GM12878 (cell line): Measurements from ENCODE around the gene NCAM2. TPM values are rescaled to one million over a fixed set of nuclear protein-coding genes. Genes with fewer than 3 reads are reported as not detected.

ENCODE experiments used
- ATAC-seq: fragments of 200-7000 bp; cut with Tn5 transposase; 3 replicates; pipeline ENCODE4 v1.9.1; 2020; ENCODE audit warnings: mild to moderate bottlenecking, moderate library complexity
- BruUV-seq: library from RNA; stranded (reverse); fragments of 400-500 nt; replicated peaks from 2 replicates; lab custom pipeline; 2021; lab: Mats Ljungman, UMichigan
- CTCF ChIA-PET: fragments of 300-600 bp; sonication (Branson Sonifier 250); formaldehyde crosslinking; extraction: SDS; loops from one replicate; lab custom pipeline; 2021; ENCODE audit warnings: inconsistent platforms; lab: Yijun Ruan, JAX
- POLR2A ChIA-PET: fragments of 350-600 bp; formaldehyde crosslinking; extraction: SDS; loops from one replicate; lab custom pipeline; 2021; ENCODE audit warnings: inconsistent platforms; lab: Charles Lee
- RAD21 ChIA-PET: fragments of 300-600 bp; sonication (Branson Sonifier 250); formaldehyde crosslinking; loops from one replicate; lab custom pipeline; 2023; ENCODE audit warnings: antibody characterized with exemption; ENCODE audit not compliant: unreplicated experiment; lab: Charles Lee
- SMC1A ChIA-PET: fragments of 300-600 bp; sonication (Branson Sonifier 250); formaldehyde crosslinking; loops from one replicate; lab custom pipeline; 2023; ENCODE audit not compliant: unreplicated experiment, uncharacterized antibody; lab: Charles Lee
- DNase-seq: peaks from one replicate; pipeline ENCODE4 v3.0.0-alpha.2; 2011; ENCODE audit warnings: low read depth, low spot score
- FAIRE-seq: peaks from 3 replicates; lab custom pipeline; 2011; peaks lifted over from hg19 to GRCh38; lab: Jason Lieb, UNC
- H2AFZ ChIP-seq: 2 replicates; pipeline ENCODE4 v1.6.0; 2011; ENCODE audit warnings: low read depth, low read length, control low read depth; ENCODE audit not compliant: control insufficient read depth
- H3K27ac ChIP-seq: 2 replicates; pipeline ENCODE4 v1.5.1; 2011; ENCODE audit warnings: control low read depth; ENCODE audit not compliant: control insufficient read depth, insufficient read depth
- H3K27me3 ChIP-seq, 2 experiments: replicated peaks in 1 of 2; 2 replicates each; pipeline versions ENCODE4 v1.6.0 to v1.6.1; 2011; ENCODE audit warnings: low read length in 1 of 2; ENCODE audit not compliant: control insufficient read depth in 2 of 2, insufficient read depth in 2 of 2
- H3K36me3 ChIP-seq, 2 experiments: 2 replicates each; pipeline ENCODE4 v1.5.1; 2011; ENCODE audit warnings: low read length in 1 of 2; ENCODE audit not compliant: control insufficient read depth in 2 of 2, insufficient read depth in 2 of 2
- H3K4me1 ChIP-seq: 2 replicates; pipeline ENCODE4 v1.6.1; 2011; ENCODE audit warnings: mild to moderate bottlenecking, low read length, moderate library complexity, mixed read lengths; ENCODE audit not compliant: control insufficient read depth, insufficient read depth
- H3K4me2 ChIP-seq: 2 replicates; pipeline ENCODE4 v1.6.0; 2011; ENCODE audit warnings: control low read depth; ENCODE audit not compliant: control insufficient read depth, insufficient read depth
- H3K4me3 ChIP-seq: fragments of 200-600 bp; sonication (generic); 2 replicates; pipeline ENCODE4 v1.5.1; 2016
- H3K79me2 ChIP-seq: 2 replicates; pipeline ENCODE4 v1.6.0; 2011; ENCODE audit warnings: low read length; ENCODE audit not compliant: control insufficient read depth, insufficient read depth
- H3K9ac ChIP-seq: 2 replicates; pipeline ENCODE4 v1.8.0; 2011; ENCODE audit warnings: low read length, control low read depth, mixed read lengths; ENCODE audit not compliant: control insufficient read depth, insufficient read depth
- H3K9me3 ChIP-seq: replicated peaks from 3 replicates; pipeline ENCODE4 v1.5.1; 2011; ENCODE audit warnings: mild to moderate bottlenecking, low read length; ENCODE audit not compliant: control insufficient read depth, insufficient read depth
- H4K20me1 ChIP-seq: 2 replicates; pipeline ENCODE4 v1.6.0; 2011; ENCODE audit not compliant: control insufficient read depth, insufficient read depth
- FOXK2 ChIP-seq: fragments of 450-650 bp; IDR thresholded peaks from 2 replicates; pipeline ENCODE4 v1.6.1; 2017; ENCODE audit warnings: mild to moderate bottlenecking, moderate library complexity
- JUND ChIP-seq: IDR thresholded peaks from 2 replicates; pipeline ENCODE4 v1.6.1; 2012; ENCODE audit warnings: low read depth, mild to moderate bottlenecking, low read length, improper control_type of control experiment, moderate library complexity
- MTA2 ChIP-seq: fragments of 450-650 bp; IDR thresholded peaks from 2 replicates; pipeline ENCODE4 v1.6.1; 2016; ENCODE audit warnings: low read depth, mild to moderate bottlenecking, moderate library complexity
- MXI1 ChIP-seq: fragments of 150-350 bp; IDR thresholded peaks from 2 replicates; pipeline ENCODE4 v1.6.1; 2011; ENCODE audit warnings: low read depth, mild to moderate bottlenecking, inconsistent platforms, low read length, improper control_type of control experiment
- NBN ChIP-seq: fragments of 450-650 bp; IDR thresholded peaks from 2 replicates; pipeline ENCODE4 v1.6.1; 2016
- NRF1 ChIP-seq: conservative IDR thresholded peaks from 2 replicates; pipeline ENCODE4 v1.6.1; 2011; ENCODE audit warnings: mild to moderate bottlenecking, low read depth, low read length, improper control_type of control experiment
- RAD51 ChIP-seq: fragments of 450-650 bp; IDR thresholded peaks from 2 replicates; pipeline ENCODE4 v1.6.1; 2016; ENCODE audit warnings: moderate library complexity, mild to moderate bottlenecking, inconsistent platforms
- REST ChIP-seq: IDR thresholded peaks from 2 replicates; pipeline ENCODE4 v1.6.1; 2012; ENCODE audit warnings: mild to moderate bottlenecking, low read depth, low read length
- SMARCA5 ChIP-seq: fragments of 450-650 bp; IDR thresholded peaks from 2 replicates; pipeline ENCODE4 v1.6.1; 2017; ENCODE audit warnings: mild to moderate bottlenecking
- TCF3 ChIP-seq: IDR thresholded peaks from 2 replicates; pipeline ENCODE4 v1.6.1; 2012; ENCODE audit warnings: low read depth, mild to moderate bottlenecking, low read length, borderline replicate concordance; ENCODE audit not compliant: insufficient read depth
- ZBTB4 ChIP-seq: fragments of 450-650 bp; formaldehyde crosslinking; IDR thresholded peaks from 2 replicates; pipeline ENCODE4 v1.4.0; 2022; ENCODE audit warnings: mild to moderate bottlenecking, moderate library complexity
- WGBS: methylation state at CpG from one replicate; pipeline ENCODE4 v1.1.6; 2016; ENCODE audit warnings: low lambda C conversion rate; ENCODE audit not compliant: insufficient replicate concordance, insufficient coverage; ENCODE audit errors: missing lambda C conversion rate; 5-methylcytosine and 5-hydroxymethylcytosine counted together
- in situ Hi-C: fragments of 300-500 bp; cut with MboI; formaldehyde crosslinking; loops from 9 replicates; pipeline ENCODE4 v1.14.3; 2018; ENCODE audit warnings: mixed read lengths
- intact Hi-C: fragments of 100-400 bp; cut with micrococcal nuclease; formaldehyde crosslinking; loops from one replicate; pipeline ENCODE4 v1.14.2; 2022; ENCODE audit not compliant: unreplicated experiment
- polyA plus RNA-seq, 11 experiments: library from polyadenylated mRNA; depleted of rRNA in 4 of 11; unstranded in 6 of 11; stranded (reverse) in 5 of 11; fragments of >200 nt; fragmentation: Nextera tagmentation in 4 of 11; fragmentation: Illumina TruSeq in 1 of 11; extraction: Ambion mirVana in 4 of 11; extraction: Trizol in 1 of 11; gene quantifications; 1 replicate in 1 of 11; 2 replicates in 10 of 11; pipeline versions ENCODE4 v1.2.1 to v1.2.3, GENCODE V29; 2011 to 2016; ENCODE audit warnings: inconsistent platforms in 2 of 11, missing spikeins in 2 of 11, low read depth in 1 of 11
- total RNA-seq, 4 experiments: library from RNA; depleted of rRNA in 3 of 4; stranded (reverse); fragments of >200 nt in 3 of 4; fragmentation: Illumina TruSeq in 1 of 4; extraction: Trizol in 1 of 4; gene quantifications; 2 replicates each; pipeline versions ENCODE4 v1.2.1 to v1.2.3, GENCODE V29; 2013 to 2021
- TF ChIP-seq, protein P1 (sequence below): fragments of 450-650 bp; IDR thresholded peaks from 2 replicates; pipeline ENCODE4 v1.6.1; 2017; ENCODE audit warnings: antibody characterized with exemption, mild to moderate bottlenecking, moderate library complexity

NCAM2 gene
- total and polyA plus RNA-seq, 10 of the 15 experiments (the other 5 are each of a cell fraction or from before 2014, with no cell fraction given) = 0.23 to 0.27 TPM; not detected in 8

GRCh38 chr21:21010698-21011097 lies 12.5 kb downstream of the NCAM2 start (continued):
- TF ChIP-seq TCF3 = no peak
- TF ChIP-seq SMARCA5 = no peak
- TF ChIP-seq ZBTB4 (CRISPR knock-in tag) = no peak
- no peak for TF ChIP-seq REST
- TF ChIP-seq, all 136 proteins: peak for 0

DNA sequence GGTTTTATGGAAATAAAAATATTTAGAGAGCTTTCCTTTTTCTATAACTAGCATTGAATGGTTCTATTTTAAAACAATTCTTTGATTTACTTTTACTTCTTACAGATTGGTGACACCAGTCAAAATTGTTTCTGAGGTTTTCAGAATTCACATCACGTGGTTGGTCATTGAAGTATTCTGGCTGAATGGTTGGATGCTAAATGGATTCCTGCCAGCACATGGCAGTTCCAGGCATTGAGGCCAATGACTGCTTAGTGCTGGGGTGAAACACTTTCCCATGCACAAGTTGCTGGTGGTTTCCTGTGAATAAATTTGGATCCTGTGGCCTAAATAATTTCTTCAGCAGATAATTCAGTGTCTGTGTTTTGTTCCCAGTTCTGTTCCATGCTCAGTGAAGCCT lies 20.6 kb downstream of the NCAM2 start:
- no peak for ATAC-seq
- Histone ChIP-seq H3K4me3 (no peak overlapping the region), H3K27ac (no peak overlapping the region), H4K20me1 (no peaks in the 10 kb centered on the region), H2AFZ (no peak overlapping the region), H3K4me1 (no peaks in the 10 kb centered on the region), H3K27me3 (no peaks in the 10 kb centered on the region), H3K36me3 (no peaks in the 10 kb centered on the region), H3K79me2 (no peaks in the 10 kb centered on the region), H3K9me3 (no peaks in the 10 kb centered on the region), H3K4me2 (no peak overlapping the region), H3K9ac (no peak overlapping the region)
- intact Hi-C loops = no loop called here
- CTCF ChIA-PET = no interaction called here
- RAD21 ChIA-PET = no interaction called here
- FAIRE-seq = no peak
- BruUV-seq = no TSS peak
- DNase-seq = no peak
- SMC1A ChIA-PET = no interaction called here
- 0% methylated on average over 1 of the region's 1 CpG for whole genome bisulfite sequencing
- POLR2A ChIA-PET = no interaction called here
- in situ Hi-C loops = loop anchor here (25.0 kb wide), 1 partner anchor 1768 kb away; no protein-coding TSS in a partner anchor
- no peak for TF ChIP-seq FOXK2
- no peak for TF ChIP-seq MXI1
- no peak for TF ChIP-seq JUND
- no peak for TF ChIP-seq RAD51
- no peak for TF ChIP-seq NRF1
- TF ChIP-seq MTA2 = no peak
- no peak for TF ChIP-seq NBN
- TF ChIP-seq, protein P1, sequence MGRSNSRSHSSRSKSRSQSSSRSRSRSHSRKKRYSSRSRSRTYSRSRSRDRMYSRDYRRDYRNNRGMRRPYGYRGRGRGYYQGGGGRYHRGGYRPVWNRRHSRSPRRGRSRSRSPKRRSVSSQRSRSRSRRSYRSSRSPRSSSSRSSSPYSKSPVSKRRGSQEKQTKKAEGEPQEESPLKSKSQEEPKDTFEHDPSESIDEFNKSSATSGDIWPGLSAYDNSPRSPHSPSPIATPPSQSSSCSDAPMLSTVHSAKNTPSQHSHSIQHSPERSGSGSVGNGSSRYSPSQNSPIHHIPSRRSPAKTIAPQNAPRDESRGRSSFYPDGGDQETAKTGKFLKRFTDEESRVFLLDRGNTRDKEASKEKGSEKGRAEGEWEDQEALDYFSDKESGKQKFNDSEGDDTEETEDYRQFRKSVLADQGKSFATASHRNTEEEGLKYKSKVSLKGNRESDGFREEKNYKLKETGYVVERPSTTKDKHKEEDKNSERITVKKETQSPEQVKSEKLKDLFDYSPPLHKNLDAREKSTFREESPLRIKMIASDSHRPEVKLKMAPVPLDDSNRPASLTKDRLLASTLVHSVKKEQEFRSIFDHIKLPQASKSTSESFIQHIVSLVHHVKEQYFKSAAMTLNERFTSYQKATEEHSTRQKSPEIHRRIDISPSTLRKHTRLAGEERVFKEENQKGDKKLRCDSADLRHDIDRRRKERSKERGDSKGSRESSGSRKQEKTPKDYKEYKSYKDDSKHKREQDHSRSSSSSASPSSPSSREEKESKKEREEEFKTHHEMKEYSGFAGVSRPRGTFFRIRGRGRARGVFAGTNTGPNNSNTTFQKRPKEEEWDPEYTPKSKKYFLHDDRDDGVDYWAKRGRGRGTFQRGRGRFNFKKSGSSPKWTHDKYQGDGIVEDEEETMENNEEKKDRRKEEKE = no peak
